Measurements from ENCODE around the gene COPS3. TPM values are rescaled to one million over a fixed set of nuclear protein-coding genes. Genes with fewer than 3 reads are reported as not detected.

COPS3 gene
- total RNA-seq, 1 donor from 2014 or later, result 87.4 TPM

Other genes with a start within 250 kb of the COPS3 start
- 134 and 183 TPM in 2 replicates for gene MPRIP, start 238.8 kb downstream of the COPS3 start, total RNA-seq
- 3.7 and 4.0 TPM in 2 replicates for gene PLD6, start 74.9 kb downstream of the COPS3 start, total RNA-seq
- 51.1 and 56.5 TPM in 2 replicates for gene FLCN, start 44.1 kb downstream of the COPS3 start, total RNA-seq
- gene NT5M, start 22.1 kb upstream of the COPS3 start, total RNA-seq, result 0.79 and 1.0 TPM in 2 replicates
- gene MED9, start 195.8 kb upstream of the COPS3 start, total RNA-seq, result 7.2 and 8.4 TPM in 2 replicates
- gene RASD1, start 215.1 kb upstream of the COPS3 start, total RNA-seq, result 0.26 and 0.38 TPM in 2 replicates